ENCODE data around the gene PRRT1B.

Gene PRRT1B

GRCh38 chr9:131587906-131588305, 42.6 kb downstream of the PRRT1B start:
- peaks cover 3% of the 10 kb centered on the region; the same call in 1 of the 2 replicates for H3K36me3 ChIP-seq (ENCODE audit: insufficient read depth)
- H3K27me3 ChIP-seq (ENCODE audit: insufficient read depth, low read depth), result no peaks in the 10 kb centered on the region
- H3K27ac ChIP-seq, result no peak overlapping the region
- H3K4me3 ChIP-seq (IDR thresholded peaks at IDR 0.05; ENCODE audit: insufficient read depth, low read depth, low read length), result no peak overlapping the region
- H3K79me2 ChIP-seq (ENCODE audit: insufficient read depth, low read depth), result no peaks in the 10 kb centered on the region
- H3K4me2 ChIP-seq, result no peak overlapping the region
- TF ChIP-seq, protein P1, sequence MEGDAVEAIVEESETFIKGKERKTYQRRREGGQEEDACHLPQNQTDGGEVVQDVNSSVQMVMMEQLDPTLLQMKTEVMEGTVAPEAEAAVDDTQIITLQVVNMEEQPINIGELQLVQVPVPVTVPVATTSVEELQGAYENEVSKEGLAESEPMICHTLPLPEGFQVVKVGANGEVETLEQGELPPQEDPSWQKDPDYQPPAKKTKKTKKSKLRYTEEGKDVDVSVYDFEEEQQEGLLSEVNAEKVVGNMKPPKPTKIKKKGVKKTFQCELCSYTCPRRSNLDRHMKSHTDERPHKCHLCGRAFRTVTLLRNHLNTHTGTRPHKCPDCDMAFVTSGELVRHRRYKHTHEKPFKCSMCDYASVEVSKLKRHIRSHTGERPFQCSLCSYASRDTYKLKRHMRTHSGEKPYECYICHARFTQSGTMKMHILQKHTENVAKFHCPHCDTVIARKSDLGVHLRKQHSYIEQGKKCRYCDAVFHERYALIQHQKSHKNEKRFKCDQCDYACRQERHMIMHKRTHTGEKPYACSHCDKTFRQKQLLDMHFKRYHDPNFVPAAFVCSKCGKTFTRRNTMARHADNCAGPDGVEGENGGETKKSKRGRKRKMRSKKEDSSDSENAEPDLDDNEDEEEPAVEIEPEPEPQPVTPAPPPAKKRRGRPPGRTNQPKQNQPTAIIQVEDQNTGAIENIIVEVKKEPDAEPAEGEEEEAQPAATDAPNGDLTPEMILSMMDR (conservative IDR thresholded peaks at IDR 0.05; ENCODE audit: low read depth, low read length), result no peak
- no peak overlapping the region for H2AFZ ChIP-seq (ENCODE audit: low read depth)
- no peak overlapping the region for H3K9ac ChIP-seq
- no peaks in the 10 kb centered on the region for H4K20me1 ChIP-seq (ENCODE audit: insufficient read depth)
- H3K4me1 ChIP-seq (ENCODE audit: low read depth, poor library complexity, severe bottlenecking), result no peaks in the 10 kb centered on the region

- no peaks in the 10 kb centered on the region for H4K20me1 ChIP-seq (ENCODE audit: insufficient read depth)
- no peaks in the 10 kb centered on the region for H3K79me2 ChIP-seq (ENCODE audit: insufficient read depth, low read depth)
- no peak overlapping the region for H3K27ac ChIP-seq
- no peak overlapping the region for H2AFZ ChIP-seq (ENCODE audit: low read depth)
- H3K36me3 ChIP-seq (ENCODE audit: insufficient read depth), result peaks cover 3% of the 10 kb centered on the region; the same call in 1 of the 2 replicates
- no peaks in the 10 kb centered on the region for H3K27me3 ChIP-seq (ENCODE audit: insufficient read depth, low read depth)
- TF ChIP-seq, protein P1 (conservative IDR thresholded peaks at IDR 0.05; ENCODE audit: low read depth, low read length), result no peak
- no peak overlapping the region for H3K4me3 ChIP-seq (IDR thresholded peaks at IDR 0.05; ENCODE audit: insufficient read depth, low read depth, low read length)
- H3K9ac ChIP-seq, result no peak overlapping the region
- H3K4me1 ChIP-seq (ENCODE audit: low read depth, poor library complexity, severe bottlenecking), result no peaks in the 10 kb centered on the region
- no peak overlapping the region for H3K4me2 ChIP-seq
Observed at GRCh38 chr9:131588396-131588795, 43.1 kb downstream of the PRRT1B start.

- H3K36me3 ChIP-seq (ENCODE audit: insufficient read depth), result peaks cover 3% of the 10 kb centered on the region; the same call in 1 of the 2 replicates
- H3K27me3 ChIP-seq (ENCODE audit: insufficient read depth, low read depth), result no peaks in the 10 kb centered on the region
- no peak overlapping the region for H3K9ac ChIP-seq
- no peaks in the 10 kb centered on the region for H4K20me1 ChIP-seq (ENCODE audit: insufficient read depth)
- H3K27ac ChIP-seq, result no peak overlapping the region
- no peak overlapping the region for H3K4me2 ChIP-seq
- no peak overlapping the region for H3K4me3 ChIP-seq (IDR thresholded peaks at IDR 0.05; ENCODE audit: insufficient read depth, low read depth, low read length)
- no peaks in the 10 kb centered on the region for H3K4me1 ChIP-seq (ENCODE audit: low read depth, poor library complexity, severe bottlenecking)
- H2AFZ ChIP-seq (ENCODE audit: low read depth), result no peak overlapping the region
- no peaks in the 10 kb centered on the region for H3K79me2 ChIP-seq (ENCODE audit: insufficient read depth, low read depth)
- TF ChIP-seq, protein P1 (conservative IDR thresholded peaks at IDR 0.05; ENCODE audit: low read depth, low read length), result no peak
Observed at GRCh38 chr9:131589124-131589711, 43.9 kb downstream of the PRRT1B start.

GRCh38 chr9:131589993-131590392, 44.7 kb downstream of the PRRT1B start:
- no peaks in the 10 kb centered on the region for H3K27me3 ChIP-seq (ENCODE audit: insufficient read depth, low read depth)
- H3K79me2 ChIP-seq (ENCODE audit: insufficient read depth, low read depth), result no peaks in the 10 kb centered on the region
- no peak overlapping the region for H3K4me3 ChIP-seq (IDR thresholded peaks at IDR 0.05; ENCODE audit: insufficient read depth, low read depth, low read length)
- no peaks in the 10 kb centered on the region for H4K20me1 ChIP-seq (ENCODE audit: insufficient read depth)
- TF ChIP-seq, protein P1 (conservative IDR thresholded peaks at IDR 0.05; ENCODE audit: low read depth, low read length), result no peak
- peaks cover 3% of the 10 kb centered on the region; the same call in 1 of the 2 replicates for H3K36me3 ChIP-seq (ENCODE audit: insufficient read depth)
- H3K4me2 ChIP-seq, result no peak overlapping the region
- no peak overlapping the region for H3K9ac ChIP-seq
- no peaks in the 10 kb centered on the region for H3K4me1 ChIP-seq (ENCODE audit: low read depth, poor library complexity, severe bottlenecking)
- no peak overlapping the region for H2AFZ ChIP-seq (ENCODE audit: low read depth)
- H3K27ac ChIP-seq, result no peak overlapping the region

Data from KMS-11 (cell line).